HG03432 (cell line): ENCODE data around the gene CMKLR1.

Source experiments
- ATAC-seq: cut with Tn5 transposase; IDR thresholded peaks from one replicate; pipeline ENCODE4 v1.9.1; 2021; ENCODE audit warnings: mild to moderate bottlenecking, moderate library complexity; ENCODE audit not compliant: unreplicated experiment

Gene CMKLR1

DNA sequence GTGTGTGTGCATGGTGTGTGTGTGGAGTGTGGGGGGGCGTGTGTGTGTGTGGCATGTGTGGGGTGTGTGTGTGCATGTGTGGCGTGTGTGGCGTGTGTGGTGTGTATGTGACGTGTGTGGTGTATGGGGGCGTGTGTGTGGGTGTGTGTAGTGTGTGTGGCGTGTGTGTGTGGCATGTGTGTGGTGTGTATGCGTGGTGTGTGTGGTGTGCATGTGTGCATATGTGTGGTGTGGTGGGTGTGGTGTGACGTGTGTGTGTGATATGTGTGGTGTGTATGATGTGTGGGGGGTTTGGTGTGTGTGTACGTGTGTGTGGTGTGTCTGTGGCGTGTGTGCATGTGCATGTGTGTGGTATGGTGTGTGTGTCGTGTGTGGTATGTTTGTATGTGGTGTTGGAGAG is 24.1 kb upstream of the CMKLR1 start:
- ATAC-seq, result no peak

DNA sequence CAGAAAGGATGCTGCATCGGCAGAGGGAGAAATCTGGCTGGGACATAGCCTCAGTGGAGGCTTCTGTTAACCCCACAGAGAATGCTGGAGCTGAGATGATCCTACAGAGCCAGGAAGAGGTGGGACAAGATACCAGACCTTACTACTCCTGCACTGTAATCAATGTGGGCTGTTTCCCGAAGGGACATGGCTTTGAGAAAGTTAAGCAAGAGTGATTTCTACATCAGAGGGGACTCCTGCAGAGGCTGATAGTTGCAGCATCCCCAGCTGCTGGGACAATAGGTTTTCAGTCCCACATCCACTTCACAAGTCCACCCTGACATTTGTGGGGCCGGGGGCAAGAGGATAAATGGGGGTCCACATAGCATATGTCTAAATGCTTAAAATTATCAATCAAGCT is 22.5 kb upstream of the CMKLR1 start:
- no peak for ATAC-seq

DNA sequence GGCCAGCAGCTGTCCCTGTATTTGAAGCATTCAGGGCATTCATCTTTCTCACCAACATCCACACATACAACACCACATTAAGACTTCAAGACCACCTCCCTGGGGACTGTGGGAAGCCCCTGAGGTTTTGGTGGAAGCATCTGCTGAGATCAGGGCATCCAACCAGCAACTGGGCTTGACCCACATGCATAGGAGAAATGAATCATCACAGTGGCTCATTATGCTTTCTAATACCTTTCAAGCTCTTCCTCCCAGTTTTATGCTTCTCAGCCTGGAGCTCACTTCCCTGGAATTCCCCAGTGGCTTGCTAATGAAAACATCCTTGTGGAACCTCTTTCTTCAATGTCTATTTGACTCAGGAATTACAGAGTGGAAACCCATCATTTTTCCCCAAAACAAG is 21.4 kb upstream of the CMKLR1 start:
- ATAC-seq, result peak; percentile 83

DNA sequence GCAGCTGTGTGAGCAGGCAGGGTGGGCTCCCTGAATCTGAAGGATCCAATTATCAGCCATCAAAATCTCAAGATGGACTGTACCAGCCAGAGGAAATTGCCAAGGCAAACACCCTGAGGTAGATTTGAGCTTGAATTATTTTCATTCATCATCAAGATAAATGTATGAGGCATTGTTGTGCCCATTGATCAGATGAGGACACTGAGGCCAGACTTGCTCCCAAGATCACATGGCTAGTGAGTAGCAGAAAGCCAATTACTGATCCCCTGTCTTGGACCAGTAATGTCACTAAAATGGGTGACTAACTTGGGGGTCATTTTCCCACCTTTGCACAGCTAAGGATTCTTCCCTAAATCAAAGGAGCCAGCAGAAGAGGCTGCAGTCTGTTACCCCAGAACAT is 20.9 kb upstream of the CMKLR1 start:
- ATAC-seq, result no peak

DNA sequence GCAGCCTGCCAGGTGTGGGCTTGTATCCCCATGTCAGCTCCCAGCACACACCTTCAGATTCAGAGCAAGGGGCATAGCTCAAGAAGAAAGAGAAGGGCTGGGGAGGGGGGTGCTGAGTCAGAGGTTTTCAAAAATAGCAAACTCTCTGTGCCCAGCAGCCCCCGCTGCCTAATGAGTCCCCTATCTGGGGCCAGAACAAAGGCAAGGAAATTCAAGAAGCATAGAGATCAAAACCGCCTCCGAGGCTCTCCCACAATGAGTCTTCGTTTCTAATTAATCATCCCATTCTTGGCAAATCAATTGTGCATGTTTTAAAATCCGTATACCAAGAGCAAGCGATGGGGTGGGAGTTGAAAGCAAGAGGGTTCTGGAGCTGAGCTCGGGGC is 19.5 kb upstream of the CMKLR1 start:
- no peak for ATAC-seq

DNA sequence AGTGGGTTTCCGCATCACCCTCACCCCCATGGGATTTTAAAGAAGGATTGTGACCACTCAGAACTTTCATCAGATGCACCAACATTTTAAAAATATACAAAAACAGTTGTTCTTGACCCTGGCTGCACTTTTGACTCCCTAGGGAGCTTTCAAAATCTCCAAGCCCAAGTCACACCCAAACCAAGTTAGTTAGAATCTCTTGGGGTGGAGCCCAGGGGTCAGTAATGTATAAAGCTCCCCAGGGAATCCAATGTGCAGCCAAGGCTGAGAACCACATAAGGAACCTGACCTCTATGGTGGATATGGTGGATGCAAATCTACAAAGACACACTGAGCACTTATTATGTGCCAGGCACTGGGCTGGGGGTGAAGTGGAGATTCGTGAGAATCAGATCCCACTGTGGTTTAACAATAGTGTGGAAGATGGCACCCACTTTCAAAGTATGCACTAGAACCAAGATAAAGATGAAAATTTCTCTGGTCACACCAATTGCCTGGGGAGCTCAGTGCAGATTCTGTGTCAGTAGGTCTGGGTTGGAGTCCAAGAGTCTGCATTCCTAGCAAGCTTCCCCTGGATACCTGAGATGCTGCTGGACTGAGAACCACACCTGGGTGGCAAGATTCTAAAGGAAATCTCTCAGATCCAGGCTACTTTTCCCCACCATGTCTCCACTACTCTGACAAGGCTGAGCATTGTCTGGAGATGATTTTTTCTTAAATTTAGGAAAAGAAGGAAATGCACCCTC is 18.9 kb upstream of the CMKLR1 start:
- no peak for ATAC-seq

DNA sequence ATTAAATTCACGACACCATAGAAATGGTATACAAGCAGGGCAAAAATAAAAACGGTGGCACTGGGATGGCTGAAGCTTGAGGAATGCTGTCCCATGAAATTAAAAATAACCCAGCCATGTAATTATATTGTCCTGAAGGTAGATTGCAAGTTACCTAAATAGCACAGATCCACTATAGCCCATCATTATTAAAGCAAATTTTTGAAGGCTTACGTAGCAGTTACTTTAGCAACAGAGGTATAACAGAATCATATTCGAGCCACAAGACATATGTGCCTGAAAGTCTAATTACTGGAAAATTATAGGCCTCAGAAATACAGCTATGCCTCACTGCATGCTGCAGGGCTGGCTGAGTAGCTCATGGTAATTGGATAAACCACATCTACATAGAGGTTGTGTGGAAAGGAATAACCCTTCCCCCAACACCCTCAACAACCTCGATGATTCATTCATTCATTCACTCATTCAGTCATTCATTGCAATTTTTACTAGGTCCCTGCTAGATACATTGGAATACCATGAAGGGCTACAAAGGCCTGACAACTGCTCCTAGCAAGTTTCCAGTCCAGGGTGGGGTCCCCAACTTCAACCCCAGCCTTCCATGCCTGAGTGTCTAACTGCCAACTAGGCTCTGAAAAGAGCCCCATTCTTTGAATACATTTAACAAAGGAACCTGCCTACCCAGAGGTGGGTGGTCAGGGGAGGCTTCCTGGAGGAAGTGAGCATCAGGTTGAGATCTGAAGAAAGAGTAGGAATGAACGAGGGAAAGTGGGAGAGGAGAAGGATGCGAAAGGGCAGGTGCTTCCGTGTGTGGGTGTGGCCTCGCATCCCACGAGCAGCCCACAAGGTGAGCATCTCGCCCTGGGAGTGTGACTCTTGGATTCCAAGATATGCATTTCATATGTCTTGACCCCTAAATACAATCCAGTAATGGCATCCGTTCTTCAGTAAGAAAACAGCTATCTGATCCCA is 18.0 kb upstream of the CMKLR1 start:
- no peak for ATAC-seq

DNA sequence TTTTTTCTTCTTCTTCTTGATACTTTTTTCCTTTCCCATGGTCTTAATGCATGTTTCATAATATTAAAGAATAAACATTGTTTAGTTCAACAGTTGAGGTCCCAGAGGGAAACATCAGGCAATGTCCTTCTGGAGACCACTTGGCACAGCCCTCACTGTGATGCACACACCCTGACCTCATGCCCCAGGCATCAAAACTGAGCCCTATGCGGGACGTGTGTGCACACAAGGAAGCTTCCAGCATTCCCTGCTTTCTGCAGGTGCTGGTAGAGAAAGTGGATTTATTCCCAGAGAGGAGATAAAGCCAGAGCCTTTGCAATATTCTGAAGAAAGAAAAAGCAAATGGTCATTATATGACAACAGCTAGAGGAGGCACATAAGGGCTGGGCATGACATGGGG is 16.0 kb upstream of the CMKLR1 start:
- no peak for ATAC-seq

DNA sequence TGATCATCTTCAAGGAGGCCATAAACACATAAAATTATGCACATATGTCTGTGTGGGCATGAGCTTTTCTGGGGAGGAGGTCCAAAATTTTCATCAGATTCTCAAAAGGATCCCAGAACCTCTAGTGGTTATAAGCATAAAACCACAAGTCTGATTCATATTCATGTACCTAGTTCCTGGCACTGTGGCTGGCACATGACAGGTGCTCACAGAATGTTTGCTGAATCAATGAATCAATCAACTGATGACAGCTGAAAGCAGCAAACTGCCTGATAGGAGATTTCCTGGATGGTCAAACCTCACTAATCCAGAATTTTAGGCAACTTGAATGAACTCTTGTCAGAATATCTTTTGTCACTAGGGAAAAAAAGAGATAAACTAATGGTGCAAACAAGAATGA is 13.5 kb upstream of the CMKLR1 start:
- ATAC-seq, result no peak

DNA sequence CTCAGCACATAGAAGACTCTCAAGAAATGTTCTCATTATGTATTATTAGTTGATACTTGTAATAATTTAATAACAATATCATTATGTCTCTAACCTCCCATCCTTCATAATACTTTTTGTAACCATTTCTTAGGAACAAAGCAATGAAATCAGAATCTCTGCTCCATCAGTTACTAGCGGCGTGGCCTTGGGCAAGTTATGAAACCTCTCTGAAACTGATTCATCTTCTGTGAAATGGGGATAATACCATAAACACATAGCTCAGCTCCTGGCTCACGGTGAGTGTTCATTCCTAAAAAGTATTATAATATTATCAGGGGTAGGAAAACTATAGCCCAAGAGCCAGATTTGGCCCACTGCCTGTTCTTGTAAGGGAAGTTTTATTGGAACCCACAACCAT is 11.4 kb upstream of the CMKLR1 start:
- no peak for ATAC-seq

DNA sequence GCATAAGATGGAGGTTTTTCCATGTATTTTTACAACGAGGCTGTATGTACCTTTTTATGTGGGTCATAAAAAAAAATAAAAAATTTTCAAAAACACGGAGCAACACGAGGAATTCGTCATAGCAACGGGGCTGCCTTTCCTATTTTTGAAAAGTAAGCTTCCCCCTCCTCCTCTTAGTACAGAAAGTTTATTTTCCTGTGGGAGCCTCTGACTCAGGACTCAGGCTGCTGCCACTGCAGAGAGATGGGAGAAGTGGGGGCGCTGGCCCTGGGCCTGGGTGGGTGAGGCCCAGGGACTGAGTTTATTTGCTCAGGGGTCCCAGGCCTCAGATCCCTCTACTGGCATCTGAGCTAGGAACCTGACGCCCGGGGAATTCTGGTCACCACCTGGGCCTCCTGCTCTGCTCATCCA is 10.2 kb upstream of the CMKLR1 start:
- no peak for ATAC-seq

DNA sequence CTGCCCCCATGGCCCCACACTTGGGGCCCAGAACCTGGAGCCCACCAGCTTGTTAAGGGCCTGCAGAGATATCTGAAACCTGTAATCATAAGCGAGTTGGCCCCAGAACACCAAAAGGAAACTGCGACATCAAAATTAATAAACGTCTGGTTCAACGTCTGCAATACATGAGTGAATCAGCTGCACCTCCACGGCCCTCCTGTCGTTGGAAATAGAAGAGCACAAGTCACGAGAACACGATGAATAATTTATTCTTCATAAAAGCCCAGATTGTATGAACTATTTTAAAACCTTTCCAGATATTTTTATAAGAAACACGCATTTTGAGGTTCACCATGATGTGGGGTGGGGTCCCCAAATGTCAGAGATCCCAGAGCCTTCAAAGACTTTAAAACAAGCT is 9.7 kb upstream of the CMKLR1 start:
- no peak for ATAC-seq

DNA sequence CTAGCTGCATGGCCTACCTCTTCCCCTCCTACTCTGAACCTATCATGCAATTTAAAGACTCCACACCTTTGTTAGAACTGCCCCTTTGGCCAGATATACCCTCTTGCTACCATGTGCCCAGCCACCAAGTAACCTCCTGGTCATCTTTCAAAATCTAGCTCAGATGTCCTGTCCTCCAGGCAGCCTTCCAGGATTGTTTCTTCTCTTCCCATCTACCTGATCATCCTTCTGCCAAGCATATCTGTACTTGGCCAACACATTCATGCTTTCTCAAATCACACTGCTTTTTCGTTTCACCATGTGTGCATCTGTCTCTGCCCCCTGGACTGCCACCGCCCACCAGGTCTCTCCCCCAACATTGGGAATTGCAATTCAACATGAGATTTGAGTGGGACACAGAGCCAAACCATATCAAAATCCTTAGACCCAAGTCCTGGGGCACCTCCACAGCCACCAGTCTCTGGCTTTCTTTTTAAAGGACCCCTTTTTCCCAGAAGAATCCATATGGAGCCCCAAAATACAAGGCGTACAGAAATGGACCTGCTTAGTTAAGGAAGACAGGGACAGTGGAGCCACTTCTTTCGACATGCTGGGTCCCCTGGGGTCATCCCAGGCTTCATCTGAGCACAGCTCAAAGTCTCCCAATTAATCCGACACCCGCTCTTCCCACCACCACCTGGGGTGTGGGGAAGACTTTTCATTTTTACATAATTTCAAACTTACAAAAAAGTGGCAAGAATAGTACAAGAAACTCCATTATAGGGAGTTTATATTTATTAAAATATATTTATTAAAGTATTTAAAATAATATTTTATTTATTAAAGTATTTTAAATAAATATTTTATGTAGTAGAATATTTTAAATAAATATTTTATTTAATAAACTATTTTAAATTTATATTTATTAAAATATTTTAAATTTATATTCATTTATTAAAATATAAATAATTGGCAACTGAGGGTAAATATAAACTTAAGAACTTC is 7.9 kb upstream of the CMKLR1 start:
- no peak for ATAC-seq

DNA sequence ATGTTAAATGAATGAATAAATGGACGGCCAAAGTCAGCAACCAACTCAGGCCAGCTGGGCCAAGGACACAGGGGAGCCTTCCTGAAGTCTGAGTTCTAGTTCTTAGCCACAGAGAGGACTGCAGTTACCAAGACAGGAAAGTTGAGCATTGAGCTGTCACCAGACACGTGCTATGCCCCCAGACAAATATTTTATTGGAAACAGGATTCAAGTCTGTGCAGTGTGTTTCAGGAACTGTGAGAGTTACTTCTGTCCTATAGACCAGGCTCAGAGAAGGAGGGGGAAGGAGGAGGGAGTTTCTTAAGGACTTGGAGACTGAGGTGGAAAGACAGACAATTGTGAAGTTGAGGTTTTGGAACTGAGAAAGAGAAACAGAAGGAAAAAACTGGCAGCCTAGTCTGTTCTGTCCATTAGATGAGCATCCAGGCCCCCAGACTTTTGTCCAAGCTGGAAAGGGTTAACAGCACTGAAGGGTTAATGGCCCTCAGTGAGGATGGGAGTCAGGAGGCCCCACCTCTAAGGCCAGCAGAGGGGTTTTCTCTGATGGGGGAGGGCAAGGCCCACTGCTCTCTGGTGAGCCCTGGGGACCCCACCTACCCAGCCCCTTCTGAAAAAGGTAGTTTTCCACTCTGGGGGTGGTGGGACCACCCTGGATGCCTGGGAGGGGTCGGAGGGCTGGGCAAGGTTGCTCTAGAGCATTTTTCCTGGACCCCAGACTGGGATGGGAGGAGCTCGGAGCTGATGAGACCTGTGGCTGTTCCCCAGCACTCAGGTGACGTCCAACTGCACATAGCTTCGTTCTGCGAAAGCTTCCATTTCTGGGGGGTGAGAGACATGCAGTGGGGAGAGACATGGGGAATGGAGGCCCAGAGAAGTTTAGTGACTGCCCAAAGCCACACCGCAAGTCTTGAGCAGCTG is 6.9 kb upstream of the CMKLR1 start:
- ATAC-seq, result no peak

DNA sequence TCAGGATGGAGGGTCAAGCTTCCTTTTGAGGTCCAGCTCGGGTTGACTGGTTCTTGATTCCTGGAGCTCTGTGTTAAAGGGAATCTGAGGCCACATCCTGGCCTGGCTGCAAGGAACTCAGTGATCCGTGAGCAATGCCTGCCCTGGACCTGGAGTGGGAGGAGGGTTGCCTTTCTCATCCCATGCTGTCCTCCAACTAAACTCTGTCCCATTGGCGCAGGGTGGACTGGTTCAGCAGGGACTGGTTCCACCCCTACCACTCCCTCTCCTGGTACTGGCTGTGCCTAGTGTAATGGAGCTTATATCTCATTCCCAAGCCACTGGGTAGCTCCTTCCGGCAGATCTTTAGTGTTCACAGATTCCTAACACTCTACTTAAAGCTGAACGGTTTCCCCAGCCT is 3.9 kb upstream of the CMKLR1 start:
- no peak for ATAC-seq

DNA sequence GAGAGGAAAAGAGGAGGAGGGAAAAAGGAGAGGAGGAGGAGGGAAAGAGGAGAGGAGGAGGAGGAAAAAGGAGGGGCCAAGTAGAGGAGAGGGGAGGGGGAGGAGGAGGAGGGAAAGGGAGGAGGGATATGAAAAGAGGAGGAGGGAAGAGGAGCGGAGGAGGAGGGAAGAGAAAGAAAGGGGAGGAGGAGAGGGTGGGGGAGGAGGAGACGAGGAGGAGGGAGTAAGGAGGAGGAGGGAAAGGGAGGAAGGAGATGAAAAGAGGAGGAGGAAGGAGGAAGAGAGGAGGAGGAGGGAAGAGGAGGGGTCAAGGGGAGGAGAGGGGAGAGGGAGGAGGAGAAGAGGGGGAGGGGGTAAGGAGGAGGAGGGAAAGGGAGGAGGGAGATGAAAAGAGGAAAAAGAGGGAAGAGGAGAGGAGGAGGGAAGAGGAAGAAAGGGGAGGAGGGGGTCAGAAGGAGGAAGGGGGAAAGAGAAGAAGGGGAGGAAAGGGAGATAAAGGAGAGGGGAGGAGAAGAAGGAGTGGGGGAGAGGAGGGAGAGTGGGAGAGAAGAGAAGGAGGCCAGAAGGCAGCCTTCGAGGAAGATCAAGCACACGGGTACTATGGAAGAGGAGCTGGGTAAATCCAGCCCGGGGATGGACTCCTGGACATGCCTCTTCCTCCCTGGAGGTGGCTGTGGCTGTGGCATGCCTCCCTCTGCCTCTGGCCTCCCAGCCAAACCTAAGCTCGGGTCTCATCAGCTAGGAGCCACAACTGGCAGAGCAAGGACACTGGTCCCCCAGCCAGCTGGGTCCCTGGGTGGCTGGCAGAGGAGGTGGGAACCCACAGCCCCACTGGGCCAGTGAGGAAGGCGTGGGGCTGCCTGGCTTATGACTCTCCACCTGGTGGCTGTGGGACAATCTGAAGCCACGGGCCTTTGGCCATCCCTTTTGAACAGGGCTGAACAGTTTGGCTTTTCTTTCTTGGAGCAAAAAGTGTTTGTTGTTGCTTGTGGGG is 3.0 kb upstream of the CMKLR1 start:
- ATAC-seq, result no peak

DNA sequence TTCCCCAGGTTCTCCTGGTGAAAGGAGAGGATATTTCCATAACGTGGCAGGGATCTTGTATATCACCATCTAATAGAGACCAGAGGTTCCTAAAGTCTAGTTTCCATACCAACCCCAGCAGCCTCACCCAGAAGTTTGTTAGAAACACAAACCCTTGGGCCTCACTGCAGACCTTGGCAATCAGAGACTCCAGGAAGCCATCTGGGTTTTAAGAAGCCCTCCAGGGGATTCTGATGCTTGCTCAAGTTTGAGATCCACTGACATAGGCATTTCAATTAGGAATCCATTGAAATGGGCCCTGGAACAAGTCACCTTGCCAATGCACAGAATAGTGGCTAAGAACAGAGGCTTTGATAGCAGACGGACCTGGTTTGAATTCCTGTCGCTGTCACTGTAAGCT is 2.2 kb upstream of the CMKLR1 start:
- ATAC-seq, result no peak

DNA sequence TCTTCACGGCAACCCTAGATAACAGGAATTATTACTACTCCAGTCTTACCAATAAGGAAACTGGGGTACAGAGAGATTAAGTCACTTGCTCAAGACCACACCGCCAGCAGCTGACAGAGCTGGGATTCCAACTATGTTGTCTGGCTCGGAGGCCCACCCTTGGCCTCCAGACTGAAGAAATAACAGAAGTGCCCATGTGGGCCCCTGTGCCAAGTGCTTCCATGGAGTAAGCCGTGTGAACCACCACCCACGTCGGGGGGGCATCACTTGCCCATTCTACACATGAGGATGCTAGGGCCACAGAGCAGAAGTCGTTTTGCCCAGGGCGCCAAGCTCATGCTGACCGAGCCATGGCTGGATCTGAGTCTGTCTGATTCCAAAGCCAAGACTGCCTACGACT is 926 bp upstream of the CMKLR1 start:
- no peak for ATAC-seq
